Central memory CD8-positive, alpha-beta T cell (primary cell): Measurements from ENCODE around the gene PPP1R12C.
"Not testable (repeated sequence)": the region's sequence is repeated elsewhere in the genome, so short reads cannot be mapped to it uniquely, and the experiment has no call there.

Source experiments
- ATAC-seq: fragments of 150-1000 bp; cut with Tn5 transposase; replicated peaks from 2 replicates; pipeline ENCODE4 v1.10.0; 2022; ENCODE audit warnings: mild to moderate bottlenecking, moderate FRiP score, moderate number of reproducible peaks; ENCODE audit not compliant: poor library complexity, severe bottlenecking; ENCODE audit errors: extremely low read depth
- DNase-seq, 2 donors: peaks; one replicate each; pipeline ENCODE4 v3.0.0; 2021; ENCODE audit warnings: low spot score in 2 of 2
- H3K27ac Mint-ChIP-seq: one replicate; pipeline ENCODE4 v1.8.0; 2022; ENCODE audit warnings: low read depth, mild to moderate bottlenecking, moderate library complexity, mixed read lengths
- H3K27me3 Mint-ChIP-seq: one replicate; pipeline ENCODE4 v1.8.0; 2022; ENCODE audit warnings: mixed read lengths
- H3K36me3 Mint-ChIP-seq: one replicate; pipeline ENCODE4 v1.8.0; 2022; ENCODE audit warnings: mild to moderate bottlenecking, moderate library complexity, mixed read lengths; ENCODE audit not compliant: insufficient read depth
- H3K4me1 Mint-ChIP-seq: one replicate; pipeline ENCODE4 v1.8.0; 2022; ENCODE audit warnings: mixed read lengths
- H3K4me3 Mint-ChIP-seq: one replicate; pipeline ENCODE4 v1.8.0; 2022; ENCODE audit warnings: mild to moderate bottlenecking, moderate library complexity, mixed read lengths
- H3K9me3 Mint-ChIP-seq: one replicate; pipeline ENCODE4 v1.8.0; 2022; ENCODE audit warnings: mixed read lengths

PPP1R12C gene

DNA sequence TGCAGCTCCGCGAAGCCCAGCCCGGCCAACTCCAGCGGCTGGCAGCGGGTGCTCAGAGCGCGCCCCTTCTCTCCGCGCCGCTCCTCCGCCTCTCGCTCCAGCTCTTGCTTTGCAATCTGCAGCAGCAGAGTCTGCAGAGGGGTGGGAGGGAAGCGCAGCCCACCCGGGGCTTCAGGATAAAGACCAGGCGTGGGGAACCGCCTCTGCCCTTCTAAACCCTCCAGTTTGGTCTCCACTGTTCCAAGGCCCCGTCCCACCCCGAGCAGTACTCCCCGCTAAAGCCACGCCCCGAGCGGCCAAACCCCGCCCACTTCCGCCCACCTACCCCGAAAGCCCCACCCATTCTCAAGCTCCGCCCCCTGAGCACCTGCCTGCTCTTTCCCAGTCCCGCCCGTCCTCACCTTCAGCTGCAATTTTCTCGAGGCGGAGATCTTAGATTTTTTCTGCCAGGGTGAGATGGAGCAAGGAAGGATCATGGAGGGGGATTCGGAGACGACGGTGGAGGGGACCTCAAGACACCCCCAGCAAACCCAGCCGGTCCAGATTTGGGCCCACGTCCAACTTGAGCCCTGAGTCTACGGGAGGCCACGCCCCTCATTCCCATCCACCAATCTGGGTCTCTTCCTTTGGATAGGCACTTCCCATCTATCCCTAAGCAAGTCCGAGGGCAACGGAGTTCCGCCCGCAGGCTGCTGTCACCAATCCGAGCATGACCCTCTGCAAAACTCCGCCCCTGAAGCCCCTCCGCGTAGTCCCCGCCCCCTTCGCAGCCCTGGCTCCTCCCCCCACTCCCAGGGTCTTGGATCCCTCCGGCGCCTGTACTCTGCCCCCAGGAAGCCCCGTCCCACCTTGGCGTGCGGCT is 39.0 kb upstream of the PPP1R12C start:
- Mint-ChIP-seq H3K4me3 (no peak overlapping the region), H3K36me3 (peaks cover 4% of the 10 kb centered on the region), H3K9me3 (peaks cover 18% of the 10 kb centered on the region), H3K4me1 (peaks cover 35% of the 10 kb centered on the region), H3K27me3 (peaks cover 52% of the 10 kb centered on the region), H3K27ac (no peak overlapping the region)
- ATAC-seq (no peak), DNase-seq (no peak)

DNA sequence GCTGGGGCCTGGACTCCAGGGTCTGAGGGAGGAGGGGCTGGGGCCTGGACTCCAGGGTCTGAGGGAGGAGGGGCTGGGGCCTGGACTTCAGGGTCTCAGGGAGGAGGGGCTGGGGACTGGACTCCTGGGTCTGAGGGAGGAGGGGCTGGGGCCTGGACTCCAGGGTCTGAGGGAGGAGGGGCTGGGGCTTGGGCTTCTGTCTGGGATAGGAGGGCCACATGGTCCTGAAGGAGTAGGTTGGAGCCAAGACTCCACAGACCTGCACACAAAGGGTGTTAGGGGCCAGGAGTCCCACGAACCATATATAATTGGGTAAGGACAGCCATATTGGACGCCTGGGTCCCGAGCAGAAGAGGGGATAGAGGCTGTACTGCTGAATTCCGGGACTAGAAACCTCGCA is 38.3 kb upstream of the PPP1R12C start:
- not testable (repeated sequence) for ATAC-seq, DNase-seq, H3K4me3 Mint-ChIP-seq, H3K27ac Mint-ChIP-seq, H3K36me3 Mint-ChIP-seq
- H3K4me1 Mint-ChIP-seq = peaks cover 36% of the 10 kb centered on the region
- peaks cover 49% of the 10 kb centered on the region for H3K27me3 Mint-ChIP-seq
- peaks cover 18% of the 10 kb centered on the region for H3K9me3 Mint-ChIP-seq

DNA sequence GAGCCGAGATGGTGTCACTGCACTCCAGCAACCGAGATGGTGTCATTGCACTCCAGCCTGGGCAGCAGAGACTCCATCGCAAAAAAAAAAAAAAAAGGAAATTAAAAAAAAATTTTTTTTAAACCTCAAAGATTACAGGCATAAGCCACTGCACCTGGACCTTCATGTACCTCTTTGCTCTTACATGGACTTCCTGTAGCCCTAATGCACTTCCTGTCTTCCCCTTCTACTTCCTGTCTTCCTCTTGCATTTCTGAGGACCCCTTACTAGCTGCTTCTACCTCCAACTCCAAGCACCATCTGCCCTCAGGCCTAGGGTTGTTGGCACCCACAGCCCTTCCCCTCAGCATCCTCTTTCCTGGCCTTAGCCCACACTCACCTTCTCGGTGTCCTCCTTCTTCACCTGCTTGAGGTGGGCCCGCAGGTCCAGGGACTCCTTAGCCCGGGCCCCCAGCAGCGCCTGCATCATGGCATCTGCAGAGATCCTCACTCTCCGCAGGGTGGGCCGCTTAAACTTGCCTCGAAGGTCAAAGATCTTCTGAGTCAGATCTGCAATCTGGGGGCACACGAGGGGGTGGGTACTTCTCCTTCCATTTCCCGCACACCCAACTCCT is 36.3 kb upstream of the PPP1R12C start:
- Mint-ChIP-seq H3K4me3 (no peak overlapping the region), H3K36me3 (peaks cover 3% of the 10 kb centered on the region), H3K9me3 (peaks cover 18% of the 10 kb centered on the region), H3K27me3 (peaks cover 44% of the 10 kb centered on the region), H3K27ac (peak overlapping the region; percentile 65), H3K4me1 (peaks cover 28% of the 10 kb centered on the region)
- DNase-seq = no peak
- ATAC-seq = no peak

DNA sequence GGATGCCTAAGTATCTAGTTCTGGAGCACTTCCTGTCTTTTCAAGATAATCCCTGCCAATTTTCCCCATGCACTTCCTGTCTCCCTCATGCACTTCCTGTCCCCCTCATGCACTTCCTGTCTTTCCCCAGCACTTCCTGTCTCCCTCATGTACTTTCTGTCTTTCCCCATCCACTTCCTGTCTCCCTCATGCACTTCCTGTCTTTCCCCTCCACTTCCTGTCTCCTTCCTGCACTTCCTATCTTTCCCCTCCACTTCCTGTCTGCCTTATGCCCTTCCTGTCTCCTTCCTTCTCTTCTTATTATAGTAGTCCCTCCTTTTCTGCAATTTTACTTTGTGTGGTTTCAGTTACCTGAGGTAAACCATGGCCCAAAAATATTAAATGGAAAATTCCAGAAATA is 34.6 kb upstream of the PPP1R12C start:
- peaks cover 36% of the 10 kb centered on the region for H3K27me3 Mint-ChIP-seq
- no peak overlapping the region for H3K4me3 Mint-ChIP-seq
- ATAC-seq = no peak

DNA sequence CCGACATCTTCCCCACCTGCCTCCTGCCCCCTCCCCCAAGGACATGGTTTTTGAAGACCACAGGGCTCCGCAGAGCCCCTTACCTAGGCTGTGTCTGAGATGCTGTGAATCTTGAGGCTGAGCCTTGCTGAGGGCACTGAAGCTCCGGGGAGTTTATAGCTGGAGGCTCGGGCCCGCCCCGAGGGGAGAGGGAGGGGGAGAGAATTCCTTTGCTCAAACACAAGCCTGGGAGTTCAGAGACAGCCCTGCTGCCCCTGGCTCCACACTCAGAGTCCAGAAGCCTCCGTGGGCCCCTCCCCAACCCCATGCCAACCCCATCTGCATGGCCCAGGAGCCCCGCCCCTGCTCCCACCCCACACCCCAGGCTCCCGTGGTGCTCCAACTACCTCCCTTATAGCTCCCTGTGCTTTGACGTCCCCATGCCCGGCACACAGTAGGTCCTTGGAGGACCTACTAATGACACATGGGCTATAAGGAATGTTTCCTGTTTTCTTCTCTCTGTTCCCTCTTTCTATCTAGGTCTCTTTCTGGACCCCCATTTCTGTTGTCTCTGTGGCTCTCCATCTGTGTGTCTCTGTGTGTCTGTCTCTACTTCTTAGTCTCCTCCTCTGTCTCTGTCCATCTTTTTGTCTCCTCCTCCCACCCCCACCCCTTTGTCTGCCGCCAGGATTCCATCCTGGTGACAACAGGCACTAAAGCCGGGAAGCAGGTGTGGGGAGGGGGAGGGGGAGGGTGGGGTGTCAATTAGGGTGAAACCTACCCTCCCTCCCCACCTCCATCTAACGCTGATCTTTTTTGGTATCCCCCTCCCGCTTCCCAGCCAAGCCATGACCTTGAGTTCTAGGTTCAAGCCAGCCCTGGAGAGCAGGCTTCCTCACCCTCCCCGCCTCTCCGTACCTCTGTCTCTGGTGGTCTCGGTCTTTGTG is 31.9 kb upstream of the PPP1R12C start, which contains the start of gene TNNT1:
TNNT1 (minus strand) TSS at position 129 of the 926 bp plus-strand sequence. CDS start 2,049 bp downstream, outside the sequence.
- no peak within 1 kb of the TSS for H3K27ac Mint-ChIP-seq
- H3K36me3 Mint-ChIP-seq = peaks cover 4% of the 10 kb centered on the region
- ATAC-seq = no peak

More for the DNA sequence above, 34.6 kb upstream of the PPP1R12C start:
- Mint-ChIP-seq H3K27ac (peak overlapping the region; percentile 52), H3K36me3 (peaks cover 3% of the 10 kb centered on the region), H3K4me1 (peaks cover 23% of the 10 kb centered on the region), H3K9me3 (peaks cover 18% of the 10 kb centered on the region)
- no peak for DNase-seq

DNA sequence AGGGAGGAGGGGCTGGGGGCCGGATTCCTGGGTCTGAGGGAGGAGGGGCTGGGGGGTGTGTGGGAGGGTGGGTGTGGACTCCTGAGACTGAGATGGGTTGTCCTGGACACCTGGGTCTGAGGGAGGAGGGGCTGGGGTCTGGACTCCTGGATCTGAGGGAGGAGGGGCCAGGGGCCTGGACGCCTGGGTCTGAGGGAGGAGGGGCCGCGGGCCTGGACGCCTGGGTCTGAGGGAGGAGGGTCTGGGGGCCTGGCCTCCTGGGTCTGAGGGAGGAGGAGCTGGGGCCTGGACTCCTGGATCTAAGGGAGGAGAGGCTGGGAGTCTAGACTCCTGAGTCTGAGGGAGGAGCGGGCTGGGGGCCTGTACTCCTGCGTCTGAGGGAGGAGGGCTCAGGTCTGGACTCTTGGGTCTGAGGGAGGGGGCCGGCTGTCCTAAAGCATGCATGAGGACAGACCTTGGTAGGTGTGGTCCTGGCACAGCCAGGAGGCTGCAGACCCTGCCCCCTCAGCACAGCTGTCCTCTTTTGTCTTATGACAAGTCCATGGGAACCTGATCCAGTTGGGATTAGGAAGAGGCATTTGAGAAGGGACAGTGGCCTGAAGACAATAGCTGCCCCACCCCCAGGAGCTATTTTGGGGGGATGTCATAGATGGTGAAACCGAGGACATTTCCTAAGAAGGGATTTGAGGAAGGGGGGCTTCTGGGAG is 30.3 kb upstream of the PPP1R12C start:
- Mint-ChIP-seq H3K27me3 (peaks cover 58% of the 10 kb centered on the region), H3K4me3 (no peak overlapping the region), H3K9me3 (peaks cover 8% of the 10 kb centered on the region), H3K27ac (no peak overlapping the region), H3K36me3 (peaks cover 5% of the 10 kb centered on the region), H3K4me1 (peaks cover 16% of the 10 kb centered on the region)
- no peak for DNase-seq
- no peak for ATAC-seq

More for the DNA sequence above, 31.9 kb upstream of the PPP1R12C start, which contains the start of gene TNNT1:
- Mint-ChIP-seq H3K4me3 (no peak within 1 kb of the TSS), H3K9me3 (peaks cover 16% of the 10 kb centered on the region), H3K27me3 (peaks cover 42% of the 10 kb centered on the region), H3K4me1 (peaks cover 25% of the 10 kb centered on the region)
- no peak for DNase-seq

DNA sequence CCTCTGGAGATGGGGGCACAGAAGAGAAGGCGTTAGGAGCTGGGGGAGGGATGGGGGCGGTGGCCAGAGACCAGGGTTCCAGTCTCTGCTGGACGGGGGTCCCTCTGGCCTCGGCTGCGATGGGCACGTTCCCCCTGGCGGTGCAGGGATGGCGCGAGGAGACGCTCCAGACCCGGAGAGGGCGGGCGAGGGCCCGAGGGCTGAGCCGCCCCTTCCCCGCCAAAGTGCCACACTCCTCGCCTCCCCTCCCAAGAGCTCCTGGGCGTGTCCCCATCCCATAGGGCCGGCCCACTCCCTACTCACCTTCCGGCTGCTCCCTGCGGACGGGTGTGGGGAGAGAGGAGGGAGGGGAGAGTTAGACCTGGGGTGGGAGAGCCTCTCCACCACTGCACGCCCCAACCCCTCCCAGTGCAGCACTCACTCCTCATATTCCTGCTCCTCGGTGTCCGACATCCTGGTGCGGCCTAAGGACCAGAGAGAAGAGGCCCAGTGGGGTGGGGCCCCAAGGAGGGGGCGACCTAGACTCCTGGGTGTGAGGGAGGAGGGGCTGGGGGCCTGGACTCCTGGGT is 29.4 kb upstream of the PPP1R12C start:
- no peak overlapping the region for H3K27ac Mint-ChIP-seq
- no peak for ATAC-seq
- peaks cover 3% of the 10 kb centered on the region for H3K36me3 Mint-ChIP-seq
- H3K27me3 Mint-ChIP-seq = peaks cover 58% of the 10 kb centered on the region
- peaks cover 10% of the 10 kb centered on the region for H3K4me1 Mint-ChIP-seq
- peaks cover 1% of the 10 kb centered on the region for H3K9me3 Mint-ChIP-seq
- no peak overlapping the region for H3K4me3 Mint-ChIP-seq
- DNase-seq = no peak

DNA sequence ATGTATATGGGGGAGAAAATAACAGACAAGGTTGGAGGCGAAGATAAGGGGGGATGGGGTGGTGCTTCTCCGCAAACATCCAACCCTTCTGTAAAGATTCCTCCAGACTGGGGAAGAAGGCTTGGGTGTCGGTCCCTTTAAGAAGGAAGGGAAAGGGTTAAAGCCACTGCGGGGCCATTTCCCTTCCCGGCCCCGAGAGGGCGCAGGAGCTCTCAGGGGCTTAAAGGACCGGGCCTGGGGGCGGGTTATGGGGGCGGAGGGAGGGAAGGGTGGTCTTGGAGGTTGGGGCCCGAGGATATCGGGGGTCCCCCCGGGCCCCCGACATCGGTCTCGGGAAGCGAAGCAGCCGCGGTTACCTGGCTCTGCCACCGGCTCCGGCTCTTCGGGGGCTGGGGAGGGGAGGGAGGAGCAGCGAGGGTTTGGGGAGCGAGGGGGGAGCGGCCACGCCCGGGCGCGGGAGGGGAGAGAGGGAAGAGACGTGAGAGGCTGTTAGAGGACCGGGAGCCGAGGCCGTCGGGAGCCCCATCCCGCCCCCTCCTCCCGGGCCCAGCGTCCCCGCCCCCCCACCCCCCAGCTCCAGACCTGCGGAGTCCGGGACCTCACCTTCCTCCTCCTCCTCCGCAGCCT is 28.8 kb upstream of the PPP1R12C start:
- Mint-ChIP-seq H3K4me1 (peaks cover 7% of the 10 kb centered on the region), H3K27me3 (peaks cover 63% of the 10 kb centered on the region), H3K36me3 (peaks cover 5% of the 10 kb centered on the region), H3K27ac (no peak overlapping the region), H3K4me3 (no peak overlapping the region), H3K9me3 (no peaks in the 10 kb centered on the region)
- DNase-seq = no peak
- ATAC-seq = no peak

DNA sequence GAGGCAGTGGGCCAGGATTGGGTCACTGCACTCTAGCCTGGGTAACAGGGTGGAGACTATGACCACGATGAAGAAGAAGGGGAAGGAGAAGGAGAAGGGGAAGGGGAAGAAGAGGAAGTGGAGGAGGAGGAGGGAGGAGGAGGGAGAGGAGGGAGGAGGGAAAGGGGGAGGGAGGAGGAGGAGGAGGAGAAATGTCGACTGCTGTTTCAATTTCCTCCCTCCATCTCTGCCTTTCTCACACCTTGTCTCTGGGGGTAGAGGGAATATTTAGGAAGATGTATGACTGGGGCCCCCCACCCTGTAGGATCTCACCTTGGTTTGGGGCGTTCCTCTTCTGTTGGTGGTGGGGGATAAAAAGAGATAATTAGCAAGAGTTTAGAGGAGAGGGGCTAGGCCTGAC is 27.8 kb upstream of the PPP1R12C start:
- peak overlapping the region; percentile 51 for H3K27ac Mint-ChIP-seq
- H3K9me3 Mint-ChIP-seq = no peaks in the 10 kb centered on the region
- peaks cover 5% of the 10 kb centered on the region for H3K36me3 Mint-ChIP-seq
- no peak for DNase-seq
- no peak for ATAC-seq
- peaks cover 71% of the 10 kb centered on the region for H3K27me3 Mint-ChIP-seq
- peaks cover 10% of the 10 kb centered on the region for H3K4me1 Mint-ChIP-seq
- H3K4me3 Mint-ChIP-seq = no peak overlapping the region

DNA sequence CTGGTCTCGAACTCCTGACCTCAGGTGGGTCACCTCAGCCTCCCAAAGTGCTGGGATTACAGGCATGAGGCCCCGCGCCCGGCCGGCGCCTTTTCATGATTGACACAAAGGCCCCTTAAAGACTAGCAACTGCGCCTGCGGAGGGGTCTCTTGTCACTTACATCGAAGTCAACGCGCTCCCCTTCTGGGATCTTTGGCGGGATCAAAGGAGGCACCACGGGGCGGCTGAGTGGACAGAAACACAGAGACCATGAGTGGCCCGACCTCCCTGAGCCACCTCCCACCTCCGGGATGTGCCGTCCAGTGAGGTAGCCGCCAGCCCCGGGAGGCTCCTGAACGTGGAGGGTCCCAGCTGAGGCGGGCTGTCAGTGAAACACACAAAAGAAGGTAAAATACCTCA is 24.3 kb upstream of the PPP1R12C start:
- Mint-ChIP-seq H3K36me3 (peaks cover 5% of the 10 kb centered on the region), H3K4me3 (no peak overlapping the region), H3K27me3 (peaks cover 78% of the 10 kb centered on the region), H3K4me1 (peaks cover 10% of the 10 kb centered on the region), H3K9me3 (no peaks in the 10 kb centered on the region), H3K27ac (no peak overlapping the region)
- DNase-seq (no peak), ATAC-seq (no peak)

DNA sequence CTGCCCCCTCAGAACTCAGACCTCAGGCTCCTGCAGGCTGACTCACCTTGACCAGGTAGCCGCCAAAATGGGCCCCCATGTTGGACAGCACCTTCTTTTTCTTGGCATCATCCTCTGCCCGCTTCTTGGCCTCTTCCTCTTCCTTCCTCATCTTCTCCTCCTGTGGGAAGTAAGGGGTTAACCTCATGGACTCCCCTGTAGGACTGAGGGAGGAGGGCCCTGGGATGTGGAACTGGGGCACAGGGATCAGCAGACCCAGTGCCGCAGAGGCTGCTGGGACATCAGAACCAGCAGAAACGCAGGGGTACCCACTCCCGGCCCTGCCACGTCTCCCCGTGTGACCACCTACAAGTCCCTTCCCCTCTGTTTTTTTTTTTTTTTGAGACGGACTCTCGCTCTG is 20.5 kb upstream of the PPP1R12C start:
- no peak overlapping the region for H3K27ac Mint-ChIP-seq
- no peaks in the 10 kb centered on the region for H3K9me3 Mint-ChIP-seq
- DNase-seq (no peak), ATAC-seq (no peak)
- no peak overlapping the region for H3K4me3 Mint-ChIP-seq
- H3K27me3 Mint-ChIP-seq = peaks cover 65% of the 10 kb centered on the region
- H3K4me1 Mint-ChIP-seq = peaks cover 4% of the 10 kb centered on the region
- peaks cover 2% of the 10 kb centered on the region for H3K36me3 Mint-ChIP-seq
